GM21529 (cell line): ENCODE data around the gene DISP3.

Experiments used
- ATAC-seq: cut with Tn5 transposase; IDR thresholded peaks from one replicate; pipeline ENCODE4 v1.9.1; 2021; ENCODE audit not compliant: unreplicated experiment

DISP3 gene

DNA sequence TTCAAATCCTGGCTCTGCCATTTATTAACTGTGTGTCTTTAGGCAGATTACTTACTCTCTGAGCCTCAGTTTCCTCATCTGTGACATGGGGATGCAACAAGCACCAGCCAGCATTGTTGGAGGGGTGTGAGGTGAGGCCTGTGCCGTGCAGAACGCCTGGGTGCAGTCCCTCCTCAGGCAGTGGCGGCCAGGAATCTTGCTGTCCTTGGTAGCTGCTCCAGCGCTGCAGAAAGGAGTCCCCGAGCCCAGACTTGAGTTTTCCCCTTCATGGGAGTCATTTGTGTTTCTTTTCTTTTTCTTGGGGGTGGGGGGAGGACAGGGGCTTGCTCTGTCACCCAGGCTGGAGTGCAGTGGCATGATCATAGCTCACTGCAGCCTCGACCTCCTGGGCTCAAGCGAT is 46.6 kb downstream of the DISP3 start:
- ATAC-seq = no peak

DNA sequence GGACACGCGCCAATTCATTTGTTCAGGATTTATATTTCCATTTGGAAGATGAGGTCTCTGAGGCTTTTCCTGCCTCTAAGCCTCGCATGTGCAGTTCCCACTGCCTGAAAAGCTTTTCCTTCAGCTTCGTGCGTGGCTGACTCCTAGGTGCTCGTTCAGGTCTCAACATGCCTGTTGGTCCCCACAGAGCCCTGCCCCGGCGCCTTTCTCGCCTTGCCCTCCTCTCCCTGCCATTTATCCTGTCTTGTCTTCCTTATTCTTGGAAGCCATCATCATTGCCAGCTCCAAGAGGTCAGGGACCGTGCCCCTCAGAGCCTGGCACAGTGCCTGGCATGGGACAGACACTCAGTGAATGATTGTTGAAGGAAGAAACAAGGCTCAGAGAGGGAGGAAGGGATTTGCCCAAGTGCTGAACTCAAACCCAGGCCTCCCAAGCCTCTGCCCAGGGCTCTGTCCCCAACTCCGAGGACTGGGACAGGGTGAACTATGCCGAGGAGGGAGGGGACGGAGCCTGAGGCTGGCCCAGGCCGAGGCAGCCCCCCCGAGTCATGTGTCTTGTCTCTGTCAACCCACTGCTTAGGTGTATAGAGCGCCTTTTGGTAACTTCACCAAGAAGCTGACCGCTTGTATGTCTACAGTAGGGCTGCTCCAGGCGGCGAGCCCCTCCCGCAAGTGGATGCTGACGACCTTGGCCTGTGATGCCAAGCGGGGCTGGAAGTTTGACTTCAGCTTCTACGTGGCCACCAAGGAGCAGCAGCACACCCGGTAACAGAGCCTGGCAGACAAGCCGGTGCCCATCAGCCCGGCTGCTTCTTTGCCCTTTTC is 47.3 kb downstream of the DISP3 start:
- ATAC-seq = no peak

DNA sequence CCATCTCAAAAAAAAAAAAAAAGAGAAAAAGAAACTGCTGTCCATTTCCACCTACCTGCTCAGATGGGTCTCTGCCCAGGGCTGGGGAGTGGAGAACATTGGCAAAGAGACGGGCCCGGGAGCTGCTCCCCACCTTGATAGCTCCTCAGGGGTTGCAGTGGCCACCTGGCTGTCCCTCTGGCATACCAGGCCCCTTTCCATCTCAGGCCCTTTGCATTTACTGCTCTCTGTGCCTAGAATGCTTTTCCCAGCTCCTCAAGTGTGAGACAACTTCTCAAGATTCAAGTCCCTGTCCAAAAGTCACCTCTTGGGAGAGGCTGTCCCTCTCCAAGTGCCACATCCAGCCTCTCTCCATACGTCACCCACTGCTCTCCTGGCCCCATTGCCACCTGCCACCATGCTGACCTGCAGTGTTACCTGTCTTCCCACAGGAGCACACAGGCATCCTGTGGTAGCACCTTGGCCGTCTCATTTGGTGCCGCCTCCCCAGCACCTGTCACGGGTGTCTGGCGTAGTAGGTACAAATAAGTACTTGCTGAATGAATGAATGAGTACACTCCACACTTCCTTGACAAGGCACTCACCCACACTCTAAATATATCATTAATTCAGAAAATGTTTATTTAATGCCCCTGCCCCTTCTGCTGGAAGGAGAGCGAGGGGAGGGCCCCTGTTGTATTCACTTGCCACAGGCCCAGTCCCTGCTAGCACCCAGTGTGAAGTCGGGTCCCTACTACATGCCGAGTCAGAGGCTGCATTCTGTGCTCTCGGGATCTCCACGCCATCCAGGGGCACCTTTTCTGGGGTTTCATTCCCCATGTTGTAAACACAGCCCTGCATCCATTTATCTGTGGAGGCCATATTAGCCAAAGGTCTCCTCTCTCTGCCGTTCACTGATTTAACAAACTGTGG is 48.8 kb downstream of the DISP3 start:
- no peak for ATAC-seq

DNA sequence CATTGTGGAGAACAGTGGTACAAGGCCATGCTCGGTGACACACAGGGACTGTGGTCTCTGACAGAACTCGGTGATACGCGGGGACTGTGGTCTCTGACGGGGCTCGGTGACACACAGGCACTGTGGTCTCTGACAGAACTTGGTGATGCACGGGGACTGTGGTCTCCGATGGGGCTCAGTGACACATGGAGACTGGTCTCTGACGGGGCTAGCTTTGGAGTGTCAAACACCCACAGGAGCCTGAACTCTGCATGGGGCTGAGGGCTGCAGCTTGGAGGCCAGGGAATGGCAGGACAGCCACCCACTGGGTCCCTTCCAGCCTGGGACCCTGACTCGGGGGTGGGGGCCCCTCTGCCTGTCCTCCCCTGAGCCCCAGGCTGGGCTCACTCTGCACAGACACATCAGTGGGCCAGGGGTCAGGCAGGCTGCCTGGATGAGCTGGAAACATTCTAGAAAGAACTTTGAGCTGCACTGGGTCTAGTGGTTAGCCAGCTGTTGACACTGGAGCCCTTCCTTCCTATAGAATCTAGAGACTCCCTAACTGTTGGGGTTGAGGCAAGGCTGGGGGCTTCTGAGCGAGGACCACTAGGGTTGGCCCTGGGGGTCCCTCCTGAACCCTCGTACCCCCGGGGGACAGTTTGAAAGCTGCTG is 49.8 kb downstream of the DISP3 start:
- ATAC-seq = no peak

DNA sequence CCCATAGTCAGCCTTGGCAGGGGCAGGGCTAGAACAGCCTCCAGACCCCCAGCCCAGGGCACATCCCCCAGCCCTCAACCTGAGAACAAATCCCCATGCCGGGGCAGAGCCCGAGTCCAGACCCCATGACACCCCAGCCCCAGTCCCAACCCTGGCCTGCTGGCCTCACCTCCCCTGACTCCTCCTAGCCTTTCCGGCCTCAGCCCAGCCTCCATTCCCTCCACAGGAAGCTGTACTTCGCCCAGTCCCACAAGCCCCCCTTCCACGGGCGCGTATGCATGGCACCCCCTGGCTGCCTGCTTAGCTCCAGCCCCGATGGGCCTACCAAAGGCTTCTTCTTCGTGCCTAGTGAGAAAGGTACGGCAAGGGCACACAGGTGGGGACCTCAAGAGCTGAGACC is 50.4 kb downstream of the DISP3 start:
- no peak for ATAC-seq

DNA sequence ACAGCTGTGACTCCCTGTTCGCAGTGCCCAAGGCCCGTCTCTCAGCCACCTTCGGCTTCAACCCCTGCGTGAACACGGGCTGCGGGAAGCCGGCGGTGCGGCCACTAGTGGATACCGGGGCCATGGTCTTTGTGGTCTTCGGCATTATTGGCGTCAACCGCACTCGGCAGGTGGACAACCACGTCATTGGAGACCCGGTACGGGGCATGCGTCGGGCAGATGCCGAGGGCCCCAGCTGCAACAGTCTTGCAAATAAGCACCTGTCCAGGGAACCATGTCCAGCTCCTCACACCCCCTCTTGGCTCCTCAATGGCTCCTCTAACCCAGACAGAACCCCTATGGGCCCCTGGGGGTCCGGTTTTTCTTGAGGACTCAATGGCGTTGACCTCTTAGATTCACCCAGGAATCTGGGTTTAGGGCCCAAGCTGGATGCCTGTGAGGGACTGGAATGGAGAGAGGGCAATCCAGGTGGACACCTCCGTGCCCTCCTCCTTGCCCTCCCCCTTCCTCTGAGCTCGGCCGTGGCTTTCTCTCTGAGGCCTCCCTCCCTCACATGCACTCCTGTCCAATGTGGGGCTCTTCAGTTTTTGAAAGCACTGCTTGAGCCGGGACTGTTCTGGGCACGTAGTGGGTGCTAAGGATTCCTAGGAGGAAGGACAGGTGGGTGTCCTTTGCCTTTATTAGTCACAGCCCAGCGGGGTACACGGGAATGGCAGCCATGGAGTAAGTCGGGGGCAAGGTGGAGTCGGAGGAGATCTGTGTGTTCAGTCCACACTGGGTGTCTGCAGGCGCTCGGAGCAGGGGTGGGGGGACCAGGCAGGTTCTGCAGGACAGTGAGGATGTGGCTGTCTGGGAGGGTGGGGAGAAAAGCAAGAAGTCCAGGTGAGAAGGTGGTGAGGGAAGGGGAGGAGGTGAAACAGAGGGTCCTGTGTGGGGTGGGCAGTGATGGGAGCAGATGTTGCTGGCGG is 51.1 kb downstream of the DISP3 start:
- no peak for ATAC-seq

DNA sequence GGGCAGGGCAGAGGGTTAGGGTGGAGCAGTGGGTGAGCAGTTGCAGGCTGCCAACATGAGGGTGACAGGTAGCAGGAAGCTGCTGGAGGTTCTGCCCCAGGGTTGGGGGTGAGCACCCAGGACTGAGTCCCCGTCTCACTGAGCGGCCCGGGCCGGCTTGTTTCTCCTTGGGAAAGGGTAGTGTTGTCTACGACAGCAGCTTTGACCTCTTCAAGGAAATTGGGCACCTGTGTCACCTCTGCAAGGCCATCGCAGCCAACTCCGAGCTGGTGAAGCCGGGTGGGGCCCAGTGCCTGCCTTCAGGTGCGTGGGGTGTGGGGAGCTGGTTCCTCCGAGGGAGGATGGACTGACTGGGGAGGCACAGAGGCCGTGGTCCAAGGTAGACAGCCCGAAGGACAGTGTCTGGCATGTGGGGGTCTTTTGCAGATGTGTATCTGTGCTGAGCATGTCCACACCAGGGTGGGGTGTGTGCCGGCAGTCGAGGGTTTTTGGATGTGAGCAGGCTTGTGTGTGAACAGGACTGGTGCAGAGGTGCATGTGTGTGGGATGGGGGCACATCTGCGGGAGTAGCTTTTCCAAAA is 51.9 kb downstream of the DISP3 start:
- ATAC-seq = no peak

DNA sequence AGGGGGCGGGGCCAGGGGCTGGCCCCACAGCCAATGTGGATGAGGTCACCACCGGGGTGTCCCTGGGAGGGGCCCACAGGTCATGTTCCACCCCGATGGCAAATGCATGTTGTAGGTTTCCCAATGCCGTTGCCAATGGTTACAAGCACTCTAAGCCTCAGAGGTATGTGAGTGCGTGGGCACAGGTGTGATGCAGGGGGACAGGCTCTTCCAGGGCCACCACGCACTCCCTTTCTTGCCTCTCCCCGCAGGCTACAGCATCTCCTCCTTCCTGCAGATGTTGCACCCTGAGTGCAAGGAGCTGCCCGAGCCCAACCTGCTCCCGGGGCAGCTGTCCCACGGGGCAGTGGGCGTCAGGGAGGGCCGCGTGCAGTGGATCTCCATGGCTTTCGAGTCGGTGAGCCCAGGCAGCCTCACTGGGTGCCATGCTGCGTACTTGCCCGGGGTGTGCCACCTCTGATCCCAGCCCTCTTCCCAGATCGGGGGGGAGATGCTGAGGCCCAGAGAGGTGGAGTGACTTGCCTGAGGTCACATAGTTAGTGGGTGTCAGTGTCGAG is 52.4 kb downstream of the DISP3 start:
- ATAC-seq = no peak

DNA sequence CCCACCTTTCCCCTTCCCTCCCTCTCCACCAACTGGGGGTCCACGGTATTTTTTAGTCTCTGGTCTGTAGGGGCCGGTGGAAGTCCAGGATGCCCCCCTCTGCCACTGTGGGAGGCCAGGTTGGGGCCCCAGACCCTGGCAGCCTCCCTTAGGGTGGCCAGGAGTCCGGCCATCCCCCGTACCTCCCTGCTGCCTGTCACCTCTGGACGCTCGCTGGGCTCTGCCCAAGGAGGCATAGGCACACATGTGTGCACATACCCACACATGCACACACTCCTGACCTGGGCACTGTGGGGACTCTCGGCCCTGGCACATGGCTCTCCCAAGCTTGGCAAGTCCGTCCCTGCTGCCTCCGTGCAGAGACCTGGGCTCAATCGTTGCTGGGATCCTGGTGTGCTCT is 53.0 kb downstream of the DISP3 start:
- no peak for ATAC-seq

DNA sequence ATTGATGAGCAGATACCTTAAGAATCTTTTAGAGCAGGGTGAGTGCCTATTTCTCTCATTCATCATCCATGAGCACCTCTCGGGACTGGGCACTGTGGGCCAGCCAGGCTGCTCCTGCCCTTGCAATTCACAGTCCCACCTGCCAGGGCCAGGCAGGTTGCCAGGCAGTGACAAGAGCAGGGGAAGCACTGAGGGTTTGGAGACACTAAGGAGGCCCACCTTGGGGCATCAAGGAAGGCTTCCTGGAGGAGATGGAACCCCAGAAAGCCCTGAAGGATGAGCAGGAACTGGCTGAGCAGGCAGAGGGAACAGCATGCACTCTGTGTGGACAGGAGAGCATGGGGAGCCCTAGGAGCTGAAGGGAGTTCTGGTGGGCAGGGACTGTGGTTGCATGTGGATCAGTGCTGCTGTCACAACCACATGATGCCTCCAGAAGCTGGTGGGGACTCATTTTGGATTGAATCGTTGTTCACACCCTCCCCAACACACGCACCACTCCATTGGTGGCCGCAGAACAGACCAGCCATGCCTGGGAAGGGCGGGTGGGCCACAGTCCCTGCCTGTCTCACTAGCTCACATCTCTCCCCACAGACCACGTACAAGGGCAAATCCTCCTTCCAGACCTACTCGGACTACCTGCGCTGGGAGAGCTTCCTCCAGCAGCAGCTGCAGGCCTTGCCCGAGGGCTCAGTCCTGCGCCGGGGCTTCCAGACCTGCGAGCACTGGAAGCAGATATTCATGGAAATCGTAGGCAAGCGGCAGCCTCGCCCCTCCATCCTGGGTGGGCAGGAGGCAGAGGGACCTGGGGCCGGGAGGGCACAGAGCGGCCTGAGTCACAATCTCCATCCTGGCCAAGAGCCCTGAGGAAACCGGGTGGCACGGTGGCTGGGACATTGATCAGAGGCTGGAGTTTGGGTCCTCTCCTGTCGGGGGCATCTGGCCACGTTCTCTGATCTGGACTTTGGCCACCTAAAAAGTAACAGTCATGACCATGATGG is 55.1 kb downstream of the DISP3 start:
- no peak for ATAC-seq

DNA sequence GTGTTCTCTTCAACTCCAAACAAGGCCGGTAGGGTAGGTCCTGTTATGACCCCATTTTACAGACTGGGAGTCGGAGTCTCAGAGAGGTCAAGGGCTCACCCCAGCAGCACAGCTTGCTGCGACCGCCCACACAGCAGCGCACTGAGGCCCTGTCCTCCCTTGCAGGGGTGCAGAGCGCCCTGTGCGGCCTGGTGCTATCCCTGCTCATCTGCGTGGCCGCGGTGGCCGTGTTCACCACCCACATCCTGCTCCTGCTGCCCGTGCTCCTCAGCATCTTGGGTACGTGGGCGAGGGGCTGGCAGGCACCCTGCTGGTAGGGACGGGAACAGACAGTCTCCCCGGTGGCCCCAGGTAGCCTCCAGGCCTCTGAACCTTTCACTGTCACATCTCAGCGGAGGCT is 55.9 kb downstream of the DISP3 start:
- ATAC-seq = no peak

DNA sequence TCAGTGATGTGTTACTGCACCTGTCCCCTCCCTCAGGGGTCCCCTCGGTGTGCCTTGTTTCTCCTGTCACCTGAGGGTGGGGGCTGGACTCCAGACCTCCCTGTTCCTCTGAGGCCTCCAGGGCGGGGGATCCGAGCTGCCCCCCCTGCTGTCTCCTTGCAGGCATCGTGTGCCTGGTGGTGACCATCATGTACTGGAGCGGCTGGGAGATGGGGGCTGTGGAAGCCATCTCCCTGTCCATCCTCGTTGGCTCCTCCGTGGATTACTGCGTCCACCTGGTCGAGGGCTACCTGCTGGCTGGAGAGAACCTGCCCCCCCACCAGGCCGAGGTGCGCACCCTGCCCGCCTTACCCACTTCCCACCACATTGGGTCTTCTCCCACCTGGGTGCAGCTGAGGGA is 56.4 kb downstream of the DISP3 start:
- ATAC-seq = no peak

DNA sequence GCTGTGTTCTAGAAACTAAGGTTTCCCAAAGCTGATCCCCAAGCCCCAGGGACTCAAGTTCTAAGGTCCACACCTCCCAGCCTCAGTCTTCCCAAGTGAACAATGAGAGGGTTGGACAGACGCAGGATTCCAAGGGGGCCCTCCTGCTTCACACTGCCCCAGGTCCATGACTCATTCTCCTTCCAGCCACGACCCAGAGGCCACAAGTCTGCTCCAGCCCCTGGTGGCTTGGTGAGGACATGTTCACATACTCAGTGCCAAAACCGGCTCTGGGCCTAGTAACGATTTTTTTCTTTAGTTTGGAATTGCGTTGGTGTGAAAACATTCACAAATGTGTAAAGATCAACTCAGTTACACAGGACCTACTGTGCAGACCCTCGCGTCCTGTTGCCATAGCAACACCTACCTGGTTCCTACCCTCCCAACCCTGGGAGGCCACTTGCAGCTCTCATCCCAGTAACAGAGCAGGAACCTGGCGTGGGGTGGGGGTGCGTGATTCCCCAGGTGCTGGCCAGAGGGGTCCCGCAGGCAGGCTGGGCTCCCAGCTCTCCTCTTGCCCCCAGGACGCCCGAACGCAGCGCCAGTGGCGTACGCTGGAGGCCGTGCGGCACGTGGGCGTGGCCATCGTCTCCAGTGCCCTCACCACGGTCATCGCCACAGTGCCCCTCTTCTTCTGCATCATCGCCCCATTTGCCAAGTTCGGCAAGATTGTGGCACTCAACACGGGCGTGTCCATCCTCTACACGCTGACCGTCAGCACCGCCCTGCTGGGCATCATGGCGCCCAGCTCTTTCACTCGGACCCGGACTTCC is 57.0 kb downstream of the DISP3 start:
- no peak for ATAC-seq

DNA sequence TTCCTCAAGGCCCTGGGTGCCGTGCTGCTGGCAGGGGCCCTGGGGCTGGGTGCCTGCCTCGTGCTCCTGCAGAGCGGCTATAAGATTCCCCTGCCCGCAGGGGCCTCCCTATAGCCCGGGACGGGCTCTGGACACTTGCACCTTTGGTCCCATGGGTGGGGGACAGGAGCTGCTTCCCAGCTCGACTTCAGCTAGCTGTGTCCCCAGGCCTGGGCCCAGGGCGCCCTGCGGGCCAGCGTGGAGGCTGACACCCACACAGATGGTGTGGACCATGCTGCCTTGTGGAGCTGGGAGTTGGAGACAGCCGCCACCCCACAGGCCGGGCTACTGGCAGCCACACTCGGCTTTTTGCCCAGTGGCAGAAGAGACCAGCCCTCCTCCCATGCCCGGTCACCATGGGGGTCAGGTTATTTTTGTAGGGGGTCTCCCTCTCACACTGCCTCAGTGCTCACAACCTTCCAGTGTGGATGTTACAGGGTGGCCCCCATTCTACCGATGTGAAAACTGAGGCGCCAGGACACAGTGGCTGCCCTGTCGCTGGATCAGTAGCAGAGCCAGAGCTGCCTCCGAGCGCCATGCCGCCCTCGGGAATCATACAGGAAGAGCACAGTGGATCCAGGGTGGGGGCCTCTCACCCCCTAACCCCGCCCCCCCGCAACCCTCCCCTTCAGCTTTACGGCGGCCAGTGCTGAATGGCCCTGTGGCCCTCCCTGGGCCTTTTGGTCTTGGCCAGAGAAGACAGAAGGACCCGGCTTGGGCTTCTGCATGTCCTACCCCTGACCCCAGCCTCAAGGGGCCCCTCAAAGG is 57.8 kb downstream of the DISP3 start:
- no peak for ATAC-seq

DNA sequence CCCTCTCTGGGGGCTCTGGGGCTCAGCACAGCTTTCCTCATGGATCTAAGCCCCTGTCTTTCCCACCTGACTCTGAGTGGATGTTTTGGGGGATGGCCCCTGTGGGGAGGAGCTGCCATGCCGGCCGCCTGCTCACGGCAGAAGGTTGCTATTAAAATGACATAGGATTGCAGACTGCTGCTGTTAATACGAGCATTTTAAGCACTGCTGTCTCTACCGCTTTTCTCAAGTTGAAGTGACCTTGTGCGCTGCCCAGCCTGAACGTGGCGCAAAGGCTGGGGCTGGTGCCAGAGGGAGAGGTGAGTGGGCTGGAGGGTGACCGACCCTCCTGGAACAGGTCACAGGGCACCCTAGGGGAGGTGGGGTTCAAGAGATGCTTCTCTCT is 58.4 kb downstream of the DISP3 start:
- no peak for ATAC-seq

DNA sequence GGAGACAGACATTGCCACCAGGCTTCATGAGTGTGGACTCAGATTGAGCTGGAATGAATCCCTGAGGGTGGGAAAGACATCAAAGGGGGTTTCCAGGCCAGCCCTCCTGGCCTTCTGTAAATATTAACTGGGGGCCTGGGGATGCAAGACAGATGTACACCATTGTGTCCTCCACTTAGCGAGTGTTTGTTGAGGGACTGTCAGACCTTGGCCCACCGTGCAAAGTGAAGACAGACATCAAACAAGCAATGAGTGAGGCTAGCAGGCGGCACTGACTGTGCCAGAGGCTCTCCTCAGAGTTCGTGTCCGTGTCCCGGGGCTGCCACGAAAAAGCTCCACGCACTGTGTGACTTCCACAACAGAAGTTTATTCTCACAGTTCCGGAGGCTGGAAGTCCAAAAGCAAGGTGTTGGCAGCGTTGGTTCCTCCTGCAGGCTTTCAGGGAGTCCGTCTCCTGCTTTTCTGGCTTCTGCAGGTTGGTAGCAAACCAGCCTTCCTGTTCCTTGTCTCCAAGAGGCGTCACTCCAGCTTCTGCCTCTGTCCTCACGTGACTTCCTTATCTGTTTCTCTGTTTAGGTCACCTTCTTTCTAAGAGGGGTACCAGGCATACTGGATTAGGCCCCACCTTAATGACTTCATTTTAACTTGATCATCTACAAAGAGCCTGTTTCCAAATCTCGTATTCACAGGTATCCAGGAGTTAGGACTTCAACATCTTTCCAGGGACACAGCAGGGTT is 59.1 kb downstream of the DISP3 start:
- no peak for ATAC-seq
